ENCODE results near the gene CBFA2T2.

CBFA2T2 gene

DNA sequence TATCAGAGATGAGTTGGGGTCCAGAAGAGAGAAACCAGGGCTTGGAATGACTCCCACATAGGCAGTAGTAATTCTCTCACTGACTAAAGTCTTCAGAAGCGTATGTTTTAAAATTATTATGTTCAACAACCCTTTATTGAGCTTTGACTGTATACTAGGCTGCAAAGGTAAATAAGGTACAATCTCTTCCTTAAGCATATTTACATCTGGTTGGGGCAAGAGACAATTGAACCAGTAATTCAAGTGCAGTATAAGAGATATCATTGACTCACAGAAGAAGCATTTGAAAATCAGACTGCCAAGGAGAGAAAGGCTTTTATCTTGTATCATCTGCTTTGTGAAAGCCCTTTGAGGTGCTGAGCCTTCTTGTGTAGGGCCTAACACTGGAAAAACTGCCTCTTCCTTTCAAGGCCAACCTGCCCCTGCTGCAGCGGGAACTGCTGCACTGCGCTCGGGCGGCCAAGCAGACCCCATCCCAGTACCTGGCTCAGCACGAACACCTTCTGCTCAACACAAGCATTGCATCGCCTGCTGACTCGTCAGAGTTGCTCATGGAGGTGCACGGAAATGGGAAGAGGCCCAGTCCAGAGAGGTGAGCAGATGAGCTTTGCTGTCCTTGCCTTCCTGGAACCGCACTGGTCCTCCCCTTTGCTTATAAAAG lies 132.9 kb downstream of the CBFA2T2 start:
- Mint-ChIP-seq H3K9me3 (no peaks in the 10 kb centered on the region), H3K36me3 (ENCODE audit: low read depth) (peaks cover 73% of the 10 kb centered on the region), H3K4me1 (peaks cover 6% of the 10 kb centered on the region), H3K4me3 (no peak overlapping the region), H3K27ac (no peak overlapping the region), H3K27me3 (ENCODE audit: low read depth) (no peaks in the 10 kb centered on the region)
- TF ChIP-seq, protein P1, sequence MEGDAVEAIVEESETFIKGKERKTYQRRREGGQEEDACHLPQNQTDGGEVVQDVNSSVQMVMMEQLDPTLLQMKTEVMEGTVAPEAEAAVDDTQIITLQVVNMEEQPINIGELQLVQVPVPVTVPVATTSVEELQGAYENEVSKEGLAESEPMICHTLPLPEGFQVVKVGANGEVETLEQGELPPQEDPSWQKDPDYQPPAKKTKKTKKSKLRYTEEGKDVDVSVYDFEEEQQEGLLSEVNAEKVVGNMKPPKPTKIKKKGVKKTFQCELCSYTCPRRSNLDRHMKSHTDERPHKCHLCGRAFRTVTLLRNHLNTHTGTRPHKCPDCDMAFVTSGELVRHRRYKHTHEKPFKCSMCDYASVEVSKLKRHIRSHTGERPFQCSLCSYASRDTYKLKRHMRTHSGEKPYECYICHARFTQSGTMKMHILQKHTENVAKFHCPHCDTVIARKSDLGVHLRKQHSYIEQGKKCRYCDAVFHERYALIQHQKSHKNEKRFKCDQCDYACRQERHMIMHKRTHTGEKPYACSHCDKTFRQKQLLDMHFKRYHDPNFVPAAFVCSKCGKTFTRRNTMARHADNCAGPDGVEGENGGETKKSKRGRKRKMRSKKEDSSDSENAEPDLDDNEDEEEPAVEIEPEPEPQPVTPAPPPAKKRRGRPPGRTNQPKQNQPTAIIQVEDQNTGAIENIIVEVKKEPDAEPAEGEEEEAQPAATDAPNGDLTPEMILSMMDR (IDR thresholded peaks at IDR 0.05; ENCODE audit: unreplicated experiment in 3 of 3): no peak

DNA sequence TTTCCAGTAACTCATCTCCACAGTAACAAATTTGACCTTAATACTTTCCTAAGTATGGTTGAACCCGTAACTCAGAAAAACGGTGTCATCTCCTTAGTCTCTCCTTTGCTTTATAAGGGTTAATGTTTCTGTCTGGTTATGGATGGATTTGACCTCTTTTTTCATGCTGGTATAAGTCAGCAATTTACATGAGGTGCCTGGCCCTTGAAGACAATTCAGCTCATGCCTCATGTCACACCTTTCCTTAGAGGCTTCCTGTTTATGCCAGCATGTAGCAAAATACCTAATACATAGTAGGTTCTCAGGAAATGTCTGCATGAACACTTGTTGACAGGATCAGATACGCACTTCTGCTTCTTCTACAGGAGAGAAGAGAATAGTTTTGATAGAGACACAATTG lies 134.5 kb downstream of the CBFA2T2 start:
- Mint-ChIP-seq H3K4me3 (no peak overlapping the region), H3K27ac (no peak overlapping the region), H3K4me1 (peaks cover 6% of the 10 kb centered on the region), H3K9me3 (no peaks in the 10 kb centered on the region), H3K27me3 (ENCODE audit: low read depth) (no peaks in the 10 kb centered on the region), H3K36me3 (ENCODE audit: low read depth) (peaks cover 81% of the 10 kb centered on the region)
- TF ChIP-seq, protein P1 (IDR thresholded peaks at IDR 0.05; ENCODE audit: unreplicated experiment in 3 of 3): no peak

DNA sequence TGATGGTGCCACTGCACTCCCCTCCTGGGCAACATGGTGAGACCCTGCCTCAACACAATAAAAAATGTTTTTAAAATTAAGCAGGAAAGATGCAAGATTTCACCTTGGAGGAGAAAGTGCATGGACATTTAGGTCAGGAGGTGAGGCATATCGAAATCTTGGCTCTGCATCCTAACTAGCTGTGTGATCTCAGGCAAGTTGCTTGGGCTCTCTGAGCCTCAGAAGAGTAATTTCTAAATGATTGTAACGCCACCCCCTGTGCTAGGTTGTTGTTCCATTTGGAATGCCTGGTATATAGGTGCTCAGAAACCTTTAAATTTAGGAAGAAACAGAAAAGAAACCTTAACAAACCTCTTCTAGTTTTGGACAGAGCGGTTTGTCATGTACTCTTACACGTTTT lies 136.3 kb downstream of the CBFA2T2 start:
- H3K4me1 Mint-ChIP-seq: peaks cover 6% of the 10 kb centered on the region
- peaks cover 87% of the 10 kb centered on the region for H3K36me3 Mint-ChIP-seq (ENCODE audit: low read depth)
- no peak overlapping the region for H3K27ac Mint-ChIP-seq
- H3K27me3 Mint-ChIP-seq (ENCODE audit: low read depth): no peaks in the 10 kb centered on the region
- H3K9me3 Mint-ChIP-seq: no peaks in the 10 kb centered on the region
- TF ChIP-seq, protein P1 (IDR thresholded peaks at IDR 0.05; ENCODE audit: unreplicated experiment in 3 of 3): no peak
- no peak overlapping the region for H3K4me3 Mint-ChIP-seq

DNA sequence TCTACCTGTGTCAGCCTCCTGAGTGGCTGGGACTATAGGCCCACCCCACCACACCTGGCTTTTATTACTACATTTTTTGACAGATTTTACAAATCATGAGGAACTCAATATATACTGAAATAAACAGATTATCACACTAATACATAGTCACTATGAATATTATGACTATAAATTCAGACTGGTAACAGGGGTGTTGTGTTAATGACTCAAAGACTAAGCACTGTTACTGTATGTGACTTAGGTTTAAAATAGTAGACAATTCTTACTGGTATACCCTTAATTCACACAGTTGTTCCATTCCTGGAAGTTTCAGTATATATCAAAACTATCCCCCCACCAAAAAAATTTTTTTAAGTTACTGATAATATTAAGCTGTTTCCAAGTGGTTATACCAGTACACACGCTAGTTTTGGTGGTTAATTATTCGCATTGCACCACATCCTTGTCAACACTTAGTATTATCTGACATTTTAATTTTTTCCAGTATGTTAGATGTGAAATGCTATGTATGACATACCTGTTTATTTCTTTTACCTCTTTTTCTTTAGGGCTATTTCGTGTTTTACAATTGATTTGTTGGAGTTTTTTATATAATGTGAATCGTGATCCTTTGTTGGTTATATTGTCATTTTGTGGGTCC lies 137.8 kb downstream of the CBFA2T2 start:
- Mint-ChIP-seq H3K4me3 (no peak overlapping the region), H3K27me3 (ENCODE audit: low read depth) (no peaks in the 10 kb centered on the region), H3K27ac (no peak overlapping the region), H3K4me1 (no peaks in the 10 kb centered on the region), H3K9me3 (no peaks in the 10 kb centered on the region), H3K36me3 (ENCODE audit: low read depth) (peaks cover 85% of the 10 kb centered on the region)
- TF ChIP-seq, protein P1 (IDR thresholded peaks at IDR 0.05; ENCODE audit: unreplicated experiment in 3 of 3): no peak

DNA sequence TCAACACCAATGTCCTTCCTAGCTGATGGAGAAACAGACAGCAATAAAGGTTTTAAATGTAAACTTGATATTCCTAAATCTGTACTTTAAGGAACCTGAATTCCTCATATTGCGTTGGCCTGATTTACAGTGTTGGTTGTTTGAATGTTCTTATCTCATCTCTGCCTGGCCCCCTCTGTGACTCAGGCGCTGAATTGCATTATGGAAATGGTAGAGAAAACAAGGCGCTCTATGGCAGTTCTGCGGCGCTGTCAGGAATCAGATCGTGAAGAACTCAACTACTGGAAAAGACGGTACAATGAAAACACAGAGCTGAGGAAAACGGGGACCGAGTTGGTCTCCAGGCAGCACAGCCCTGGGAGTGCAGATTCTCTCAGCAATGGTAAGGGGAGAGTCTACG lies 139.6 kb downstream of the CBFA2T2 start:
- no peaks in the 10 kb centered on the region for H3K4me1 Mint-ChIP-seq
- H3K9me3 Mint-ChIP-seq: no peaks in the 10 kb centered on the region
- H3K27me3 Mint-ChIP-seq (ENCODE audit: low read depth): no peaks in the 10 kb centered on the region
- TF ChIP-seq, protein P1 (IDR thresholded peaks at IDR 0.05; ENCODE audit: unreplicated experiment in 3 of 3): no peak
- no peak overlapping the region for H3K4me3 Mint-ChIP-seq
- H3K27ac Mint-ChIP-seq: no peak overlapping the region
- H3K36me3 Mint-ChIP-seq (ENCODE audit: low read depth): peaks cover 73% of the 10 kb centered on the region

DNA sequence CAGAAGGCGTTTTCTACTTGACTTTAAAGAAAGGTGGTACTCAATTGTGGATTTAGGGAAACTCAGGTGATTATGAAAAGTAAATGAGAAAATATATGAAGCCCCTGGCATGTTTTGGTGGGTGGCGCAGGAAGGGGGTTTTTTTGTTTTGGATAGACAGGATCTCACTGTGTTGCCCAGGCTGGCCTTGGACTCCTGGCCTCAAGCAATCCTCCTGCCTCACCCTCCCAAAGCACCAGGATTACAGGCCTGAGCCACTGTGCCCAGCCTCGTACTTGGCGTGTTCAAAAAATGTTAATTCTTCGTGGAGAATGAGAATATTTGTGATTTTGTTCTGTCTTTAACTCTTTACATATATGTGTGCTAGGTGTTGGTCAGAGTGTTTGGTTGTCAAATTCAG lies 140.1 kb downstream of the CBFA2T2 start:
- no peaks in the 10 kb centered on the region for H3K9me3 Mint-ChIP-seq
- TF ChIP-seq, protein P1 (IDR thresholded peaks at IDR 0.05; ENCODE audit: unreplicated experiment in 3 of 3): no peak

More for the DNA sequence above, 140.1 kb downstream of the CBFA2T2 start:
- H3K4me3 Mint-ChIP-seq: no peak overlapping the region
- peaks cover 72% of the 10 kb centered on the region for H3K36me3 Mint-ChIP-seq (ENCODE audit: low read depth)
- no peaks in the 10 kb centered on the region for H3K4me1 Mint-ChIP-seq
- H3K27me3 Mint-ChIP-seq (ENCODE audit: low read depth): no peaks in the 10 kb centered on the region
- no peak overlapping the region for H3K27ac Mint-ChIP-seq
